Fibroblast of villous mesenchyme (primary cell): ENCODE data around the gene CD79B. TPM values are rescaled to one million over a fixed set of nuclear protein-coding genes. Genes with fewer than 3 reads are reported as not detected.
"Not testable (repeated sequence)": the region's sequence is repeated elsewhere in the genome, so short reads cannot be mapped to it uniquely, and the experiment has no call there.

Source experiments
- DNase-seq: peaks from one replicate; pipeline ENCODE4 v3.0.0-alpha.2; 2010; ENCODE audit warnings: low read depth
- H3K4me3 ChIP-seq: 2 replicates; pipeline ENCODE4 v1.5.1; 2011; ENCODE audit warnings: low read depth, mild to moderate bottlenecking, low read length
- CTCF ChIP-seq: IDR thresholded peaks from 2 replicates; pipeline ENCODE4 v1.5.1; 2012; ENCODE audit warnings: low read depth, mild to moderate bottlenecking, low read length; ENCODE audit not compliant: insufficient read depth
- total RNA-seq: library from RNA; depleted of rRNA; stranded (reverse); fragments of >200 nt; gene quantifications from 2 replicates; pipeline ENCODE4 v1.2.3, GENCODE V29; 2012

The CD79B gene
- total RNA-seq, 1 donor: not detected

DNA sequence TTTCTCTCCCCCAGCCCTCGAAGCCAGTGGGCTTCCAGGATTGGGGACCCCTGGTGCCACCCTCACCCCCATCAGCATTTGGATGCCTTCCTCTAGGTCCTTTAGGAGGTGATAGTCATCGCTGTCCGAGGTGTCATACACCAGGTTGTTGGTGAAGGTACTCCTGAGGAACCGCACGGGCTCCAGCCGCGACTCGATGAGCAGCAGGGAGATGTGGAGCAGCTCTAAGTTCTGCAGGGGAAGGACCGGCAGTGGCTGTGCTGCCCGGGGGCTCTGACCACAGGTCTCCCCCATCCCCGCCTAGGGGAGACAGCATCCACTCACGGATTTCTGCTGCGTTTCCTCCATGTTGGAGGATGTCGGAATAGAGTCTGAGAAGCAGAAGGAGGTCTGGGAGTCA, 22.0 kb downstream of the CD79B start:
- no peak for DNase-seq
- no peak overlapping the region for H3K4me3 ChIP-seq
- no peak for TF ChIP-seq CTCF

DNA sequence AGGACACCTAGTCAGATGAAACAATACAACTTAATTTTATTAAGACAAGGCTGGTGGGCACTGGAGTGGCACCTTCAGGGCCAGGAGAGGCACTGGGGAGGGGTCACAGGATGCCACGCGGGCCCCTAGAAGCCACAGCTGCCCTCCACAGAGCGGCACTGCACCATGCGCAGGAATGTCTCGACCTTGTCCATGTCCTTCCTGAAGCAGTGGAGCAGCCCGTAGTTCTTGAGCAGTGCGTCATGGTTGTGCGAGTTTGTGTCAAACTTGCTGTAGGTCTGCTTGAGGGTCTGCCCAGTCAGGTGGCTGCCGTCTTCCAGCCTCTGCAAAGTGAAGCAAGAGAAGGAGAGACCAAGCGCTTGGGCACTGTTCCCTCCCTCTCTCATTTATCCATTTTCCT, 22.5 kb downstream of the CD79B start:
- DNase-seq, H3K4me3 ChIP-seq: not testable (repeated sequence)

GRCh38 chr17:63907161-63907778, 24.9 kb downstream of the CD79B start:
- not testable (repeated sequence) for H3K4me3 ChIP-seq
- peak; percentile 13 for DNase-seq
- peak; percentile 31 for TF ChIP-seq CTCF

GRCh38 chr17:63904796-63905195, 27.3 kb downstream of the CD79B start:
- not testable (repeated sequence) for DNase-seq, H3K4me3 ChIP-seq

DNA sequence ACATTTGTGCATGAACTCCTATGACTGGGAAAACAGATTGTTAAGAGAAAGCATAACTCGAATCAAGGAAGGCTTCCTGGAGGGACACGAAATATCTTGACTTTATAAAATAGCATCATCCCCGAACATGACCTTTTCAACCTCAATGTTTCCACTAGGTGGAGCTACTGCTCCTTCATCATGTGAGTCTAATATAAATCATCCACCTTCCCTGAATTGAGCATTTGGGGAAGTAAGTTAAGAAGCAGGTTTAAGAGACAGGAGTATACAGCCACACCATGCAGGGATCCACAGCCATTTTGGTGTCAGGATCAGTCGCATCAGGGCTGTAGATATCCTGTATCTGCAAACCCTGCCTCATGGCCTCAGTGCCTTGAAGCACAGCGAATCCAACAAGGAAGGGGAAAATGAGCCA, 28.3 kb downstream of the CD79B start:
- H3K4me3 ChIP-seq, DNase-seq: not testable (repeated sequence)
- TF ChIP-seq CTCF: peak; percentile 30

DNA sequence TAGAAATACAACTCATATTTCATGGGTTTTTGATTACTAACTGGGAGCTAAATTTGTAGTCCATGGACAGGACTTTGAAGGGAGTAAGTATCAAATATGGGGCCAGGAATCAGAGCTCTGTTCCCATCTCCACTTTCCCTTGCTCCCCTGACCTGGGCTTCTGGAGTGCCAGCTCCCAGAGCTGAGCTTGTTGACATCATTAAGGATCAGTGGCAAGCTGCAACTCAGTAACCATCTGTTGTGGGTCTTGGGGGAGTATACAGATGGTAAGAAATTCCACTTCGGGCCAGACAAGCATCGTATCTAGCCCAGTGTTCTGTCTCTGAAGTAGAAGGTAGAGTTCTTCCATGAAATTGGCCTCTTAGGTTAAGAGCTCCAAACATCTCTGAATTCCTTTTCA, 30.2 kb downstream of the CD79B start:
- not testable (repeated sequence) for H3K4me3 ChIP-seq, DNase-seq

- H3K4me3 ChIP-seq, DNase-seq: not testable (repeated sequence)
These were observed 33.0 kb downstream of the CD79B start for GRCh38 chr17:63898899-63899798.

DNA sequence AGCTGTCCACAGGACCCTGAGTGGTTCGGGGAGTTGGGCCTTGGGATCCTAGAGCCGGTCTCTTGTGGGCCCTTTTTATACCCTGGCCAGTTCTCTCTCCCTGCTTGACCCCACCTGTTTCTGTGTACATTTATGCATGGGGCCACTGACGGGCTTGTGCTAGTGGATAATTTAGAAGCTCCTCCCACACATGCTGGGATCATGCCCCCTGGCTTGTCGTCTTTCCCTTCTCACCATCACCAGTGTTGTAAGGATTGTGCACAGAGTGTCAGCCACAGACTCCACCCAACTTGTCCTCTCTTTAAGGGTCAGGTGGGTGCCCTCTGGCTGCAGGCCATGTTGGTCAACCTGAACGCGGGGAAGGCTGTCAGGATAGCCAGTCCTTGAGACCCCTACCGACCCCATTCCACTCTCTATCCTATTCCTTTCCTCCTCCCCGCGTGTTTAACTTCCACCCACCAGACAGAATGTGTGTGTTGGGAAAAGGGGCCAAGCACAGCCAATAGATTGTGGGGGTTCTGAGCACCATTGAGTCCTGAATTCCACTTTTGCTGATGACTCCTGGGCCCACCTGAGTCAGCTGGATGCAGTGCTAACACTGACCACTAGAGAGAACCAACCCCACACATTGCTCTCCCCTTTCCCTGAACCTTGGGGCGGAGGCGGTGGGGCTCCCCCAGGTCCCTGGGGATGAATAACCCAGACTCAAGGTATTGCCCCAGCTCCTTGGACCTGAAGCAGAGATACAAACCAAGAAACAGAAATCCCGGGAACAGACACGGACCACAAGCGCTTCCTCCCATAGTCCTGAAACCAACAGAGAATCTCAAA, 35.4 kb downstream of the CD79B start, which contains the start of gene CSH1:
Gene CSH1, minus strand, starts transcription at position 51 of the 831 bp plus-strand sequence. CDS start 63 bp downstream, outside the sequence.
- not testable (repeated sequence) for DNase-seq, H3K4me3 ChIP-seq

GRCh38 chr17:63894821-63895220, 37.3 kb downstream of the CD79B start:
- not testable (repeated sequence) for H3K4me3 ChIP-seq

DNA sequence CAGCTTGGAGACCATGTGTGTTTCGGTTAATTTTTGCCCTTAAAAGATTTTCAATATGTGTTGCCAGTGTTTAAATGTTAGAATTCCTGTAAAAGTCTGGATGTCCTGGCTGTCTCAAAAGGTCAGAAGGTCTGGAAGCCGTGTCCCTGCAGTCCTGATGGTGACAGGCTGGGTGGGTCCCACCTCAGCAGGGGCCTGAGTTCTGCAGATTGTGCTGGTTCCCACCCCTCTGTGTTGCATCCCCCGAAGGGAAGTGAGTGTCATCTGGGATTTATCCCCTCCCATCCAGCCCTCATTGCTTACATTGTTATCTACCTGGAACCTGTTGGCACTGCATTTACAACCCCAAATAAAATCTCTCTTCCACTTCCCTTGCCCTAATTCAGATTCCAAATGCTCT, 38.1 kb downstream of the CD79B start:
- DNase-seq, H3K4me3 ChIP-seq: not testable (repeated sequence)

More at GRCh38 chr17:63894821-63895220, 37.3 kb downstream of the CD79B start:
- DNase-seq: not testable (repeated sequence)
